HEK293 (cell line): ENCODE data around the gene ATF6.

Experiments used
- CTCF ChIA-PET: fragments of 350-600 bp; formaldehyde crosslinking; extraction: SDS; loops from one replicate; lab custom pipeline; 2021; ENCODE audit warnings: antibody characterized with exemption; lab: Yijun Ruan, JAX
- POLR2A ChIA-PET: fragments of 300-600 bp; formaldehyde crosslinking; extraction: SDS; loops from one replicate; lab custom pipeline; 2020; ENCODE audit warnings: antibody characterized with exemption, inconsistent platforms; lab: Yijun Ruan, JAX
- H3K27ac ChIP-seq: fragments of 200-500 bp; sonication (Bioruptor generic); 2 replicates; pipeline ENCODE4 v1.5.1; 2014; ENCODE audit warnings: low read depth, low read length, control low read depth, inconsistent platforms; ENCODE audit errors: extremely low read depth
- H3K36me3 ChIP-seq, 2 experiments: fragments of 200-500 bp in 1 of 2; sonication (Bioruptor generic) in 1 of 2; 1 replicate in 1 of 2; 2 replicates in 1 of 2; pipeline ENCODE4 v1.5.1; 2014 to 2017; ENCODE audit warnings: inconsistent platforms in 2 of 2, low read length in 2 of 2; ENCODE audit not compliant: control insufficient read depth in 2 of 2, insufficient read depth in 1 of 2
- H3K4me1 ChIP-seq: fragments of 200-500 bp; sonication (Bioruptor generic); 2 replicates; pipeline ENCODE4 v1.5.1; 2014; ENCODE audit warnings: mild to moderate bottlenecking, low read length, inconsistent platforms; ENCODE audit not compliant: control insufficient read depth, insufficient read depth
- H3K4me3 ChIP-seq: 2 replicates; pipeline ENCODE4 v1.5.1; 2011; ENCODE audit warnings: low read depth, mild to moderate bottlenecking, control low read depth, low read length, moderate library complexity
- H3K9me3 ChIP-seq: fragments of 200-500 bp; sonication (Bioruptor generic); 2 replicates; pipeline ENCODE4 v1.5.1; 2014; ENCODE audit warnings: low read depth, low read length, inconsistent platforms; ENCODE audit not compliant: control insufficient read depth, insufficient read depth
- GLI4 ChIP-seq: fragments of 450-650 bp; formaldehyde crosslinking; IDR thresholded peaks from 2 replicates; pipeline ENCODE4 v1.5.1; 2016; ENCODE audit warnings: missing biosample characterization, missing genetic modification characterization
- IKZF3 ChIP-seq: fragments of 450-650 bp; IDR thresholded peaks from 2 replicates; pipeline ENCODE4 v1.5.0; 2018; ENCODE audit warnings: missing biosample characterization, mild to moderate bottlenecking, missing genetic modification characterization, moderate library complexity
- KLF1 ChIP-seq: fragments of 450-650 bp; formaldehyde crosslinking; IDR thresholded peaks from 2 replicates; pipeline ENCODE4 v1.5.1; 2016; ENCODE audit warnings: missing biosample characterization, missing genetic modification characterization
- KLF17 ChIP-seq: fragments of 450-650 bp; formaldehyde crosslinking; IDR thresholded peaks from 2 replicates; pipeline ENCODE4 v1.5.1; 2016; ENCODE audit warnings: missing biosample characterization, missing genetic modification characterization
- KLF7 ChIP-seq: fragments of 450-650 bp; formaldehyde crosslinking; IDR thresholded peaks from 2 replicates; pipeline ENCODE4 v1.5.1; 2016; ENCODE audit warnings: missing biosample characterization, missing genetic modification characterization, borderline replicate concordance
- PRDM1 ChIP-seq: fragments of 450-650 bp; formaldehyde crosslinking; IDR thresholded peaks from 2 replicates; pipeline ENCODE4; 2016; ENCODE audit warnings: missing biosample characterization, missing genetic modification characterization
- RBAK ChIP-seq: fragments of 450-650 bp; formaldehyde crosslinking; IDR thresholded peaks from 2 replicates; pipeline ENCODE4 v1.5.1; 2016; ENCODE audit warnings: missing biosample characterization, missing genetic modification characterization
- SCRT2 ChIP-seq: fragments of 450-650 bp; formaldehyde crosslinking; IDR thresholded peaks from 2 replicates; pipeline ENCODE4 v1.5.1; 2016; ENCODE audit warnings: missing biosample characterization, missing genetic modification characterization
- ZBTB11 ChIP-seq: fragments of 450-650 bp; formaldehyde crosslinking; conservative IDR thresholded peaks from 2 replicates; pipeline ENCODE4 v1.5.1; 2016; ENCODE audit warnings: low read depth, missing biosample characterization, missing genetic modification characterization
- ZBTB17 ChIP-seq: fragments of 450-650 bp; formaldehyde crosslinking; IDR thresholded peaks from 2 replicates; pipeline ENCODE4 v1.5.1; 2016; ENCODE audit warnings: missing biosample characterization, missing genetic modification characterization
- ZBTB8A ChIP-seq: fragments of 450-650 bp; formaldehyde crosslinking; IDR thresholded peaks from 2 replicates; pipeline ENCODE4 v1.5.1; 2016; ENCODE audit warnings: missing biosample characterization, missing genetic modification characterization
- ZFP37 ChIP-seq: fragments of 450-650 bp; formaldehyde crosslinking; IDR thresholded peaks from 2 replicates; pipeline ENCODE4 v1.5.1; 2016; ENCODE audit warnings: missing biosample characterization, missing genetic modification characterization
- ZNF239 ChIP-seq: fragments of 450-650 bp; formaldehyde crosslinking; IDR thresholded peaks from 2 replicates; pipeline ENCODE4 v1.5.1; 2016; ENCODE audit warnings: missing biosample characterization, missing genetic modification characterization
- ZNF394 ChIP-seq: fragments of 450-650 bp; formaldehyde crosslinking; IDR thresholded peaks from 2 replicates; pipeline ENCODE4 v1.5.1; 2016; ENCODE audit warnings: missing biosample characterization, missing genetic modification characterization, mild to moderate bottlenecking, moderate library complexity, borderline replicate concordance
- ZNF558 ChIP-seq: fragments of 450-650 bp; formaldehyde crosslinking; IDR thresholded peaks from 2 replicates; pipeline ENCODE4 v1.5.1; 2016; ENCODE audit warnings: missing biosample characterization, missing genetic modification characterization
- ZNF624 ChIP-seq: fragments of 450-650 bp; formaldehyde crosslinking; IDR thresholded peaks from 2 replicates; pipeline ENCODE4 v1.5.1; 2017; ENCODE audit warnings: missing biosample characterization, missing genetic modification characterization
- ZNF629 ChIP-seq: fragments of 450-650 bp; formaldehyde crosslinking; IDR thresholded peaks from 2 replicates; pipeline ENCODE4 v1.5.1; 2017; ENCODE audit warnings: missing biosample characterization, missing genetic modification characterization
- ZNF654 ChIP-seq: fragments of 450-650 bp; formaldehyde crosslinking; IDR thresholded peaks from 2 replicates; pipeline ENCODE4 v1.5.1; 2016; ENCODE audit warnings: low read depth, missing biosample characterization, missing genetic modification characterization
- ZNF792 ChIP-seq: fragments of 450-650 bp; formaldehyde crosslinking; IDR thresholded peaks from 2 replicates; pipeline ENCODE4 v1.5.1; 2016; ENCODE audit warnings: missing biosample characterization, missing genetic modification characterization
- TF ChIP-seq, protein P1 (sequence below): fragments of 450-650 bp; formaldehyde crosslinking; conservative IDR thresholded peaks from 2 replicates; pipeline ENCODE4 v1.5.1; 2016; ENCODE audit warnings: low read depth, missing biosample characterization, missing genetic modification characterization
- TF ChIP-seq, protein P2 (sequence below): fragments of 450-650 bp; formaldehyde crosslinking; IDR thresholded peaks from 2 replicates; pipeline ENCODE4 v1.5.1; 2016; ENCODE audit warnings: missing biosample characterization, missing genetic modification characterization
- TF ChIP-seq, protein P3 (sequence below): fragments of 450-650 bp; formaldehyde crosslinking; IDR thresholded peaks from 2 replicates; pipeline ENCODE4 v1.5.1; 2017; ENCODE audit warnings: missing biosample characterization, mild to moderate bottlenecking, missing genetic modification characterization, moderate library complexity

The ATF6 gene

DNA sequence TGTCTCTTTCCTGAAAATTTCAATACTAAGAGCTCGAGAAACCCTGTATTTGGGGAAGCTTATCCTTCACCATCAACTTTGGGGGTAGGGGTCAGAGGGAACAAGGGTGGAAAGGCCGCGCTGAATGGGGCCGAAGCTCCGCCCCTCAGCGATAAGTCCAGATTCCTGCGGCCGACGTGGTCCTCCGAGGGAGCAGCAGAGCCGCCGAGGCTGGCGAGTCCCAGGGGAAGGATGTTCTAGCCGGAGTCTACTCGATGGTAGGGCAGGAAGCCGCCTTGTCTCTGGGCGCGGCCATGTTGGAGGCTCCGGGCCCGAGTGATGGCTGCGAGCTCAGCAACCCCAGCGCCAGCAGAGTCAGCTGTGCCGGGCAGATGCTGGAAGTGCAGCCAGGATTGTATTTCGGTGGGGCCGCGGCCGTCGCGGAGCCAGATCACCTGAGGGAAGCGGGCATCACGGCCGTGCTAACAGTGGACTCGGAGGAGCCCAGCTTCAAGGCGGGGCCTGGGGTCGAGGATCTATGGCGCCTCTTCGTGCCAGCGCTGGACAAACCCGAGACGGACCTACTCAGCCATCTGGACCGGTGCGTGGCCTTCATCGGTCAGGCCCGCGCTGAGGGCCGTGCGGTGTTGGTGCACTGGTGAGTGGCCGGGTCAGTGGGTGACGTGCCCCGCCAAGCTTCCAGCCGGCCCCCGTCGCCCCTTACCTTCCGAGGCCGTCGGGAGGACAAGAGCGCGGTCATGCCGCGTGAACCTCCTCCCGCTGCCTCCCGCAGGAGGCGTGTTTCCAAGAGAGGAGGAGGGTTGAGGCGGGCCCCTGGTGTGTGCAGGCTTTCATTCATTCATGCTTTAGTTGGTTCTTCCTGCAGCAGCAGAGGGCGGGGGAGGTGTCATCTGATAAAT is 16.4 kb upstream of the ATF6 start, which contains the start of gene DUSP12:
Gene DUSP12, plus strand, starts transcription at position 278 of the 899 bp plus-strand sequence. Its CDS starts 16 bp downstream, at position 294.
- POLR2A ChIA-PET: interaction anchor here (0.5 to 1.9 kb wide), 9 partner anchors 9 to 1445 kb away, joined by 3 to 19 read pairs (median 6); partner anchors contain the start of gene OLFML2B
- TF ChIP-seq, protein P1, sequence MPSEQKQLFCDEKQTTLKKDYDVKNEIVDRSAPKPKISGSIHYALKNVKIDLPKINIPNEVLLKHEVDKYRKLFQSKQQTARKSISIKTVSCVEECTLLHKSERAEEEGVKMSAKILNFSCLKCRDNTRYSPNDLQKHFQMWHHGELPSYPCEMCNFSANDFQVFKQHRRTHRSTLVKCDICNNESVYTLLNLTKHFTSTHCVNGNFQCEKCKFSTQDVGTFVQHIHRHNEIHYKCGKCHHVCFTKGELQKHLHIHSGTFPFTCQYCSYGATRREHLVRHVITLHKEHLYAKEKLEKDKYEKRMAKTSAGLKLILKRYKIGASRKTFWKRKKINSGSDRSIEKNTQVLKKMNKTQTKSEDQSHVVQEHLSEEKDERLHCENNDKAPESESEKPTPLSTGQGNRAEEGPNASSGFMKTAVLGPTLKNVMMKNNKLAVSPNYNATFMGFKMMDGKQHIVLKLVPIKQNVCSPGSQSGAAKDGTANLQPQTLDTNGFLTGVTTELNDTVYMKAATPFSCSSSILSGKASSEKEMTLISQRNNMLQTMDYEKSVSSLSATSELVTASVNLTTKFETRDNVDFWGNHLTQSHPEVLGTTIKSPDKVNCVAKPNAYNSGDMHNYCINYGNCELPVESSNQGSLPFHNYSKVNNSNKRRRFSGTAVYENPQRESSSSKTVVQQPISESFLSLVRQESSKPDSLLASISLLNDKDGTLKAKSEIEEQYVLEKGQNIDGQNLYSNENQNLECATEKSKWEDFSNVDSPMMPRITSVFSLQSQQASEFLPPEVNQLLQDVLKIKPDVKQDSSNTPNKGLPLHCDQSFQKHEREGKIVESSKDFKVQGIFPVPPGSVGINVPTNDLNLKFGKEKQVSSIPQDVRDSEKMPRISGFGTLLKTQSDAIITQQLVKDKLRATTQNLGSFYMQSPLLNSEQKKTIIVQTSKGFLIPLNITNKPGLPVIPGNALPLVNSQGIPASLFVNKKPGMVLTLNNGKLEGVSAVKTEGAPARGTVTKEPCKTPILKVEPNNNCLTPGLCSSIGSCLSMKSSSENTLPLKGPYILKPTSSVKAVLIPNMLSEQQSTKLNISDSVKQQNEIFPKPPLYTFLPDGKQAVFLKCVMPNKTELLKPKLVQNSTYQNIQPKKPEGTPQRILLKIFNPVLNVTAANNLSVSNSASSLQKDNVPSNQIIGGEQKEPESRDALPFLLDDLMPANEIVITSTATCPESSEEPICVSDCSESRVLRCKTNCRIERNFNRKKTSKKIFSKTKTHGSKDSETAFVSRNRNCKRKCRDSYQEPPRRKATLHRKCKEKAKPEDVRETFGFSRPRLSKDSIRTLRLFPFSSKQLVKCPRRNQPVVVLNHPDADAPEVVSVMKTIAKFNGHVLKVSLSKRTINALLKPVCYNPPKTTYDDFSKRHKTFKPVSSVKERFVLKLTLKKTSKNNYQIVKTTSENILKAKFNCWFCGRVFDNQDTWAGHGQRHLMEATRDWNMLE: peak; percentile 66
- TF ChIP-seq, protein P2, sequence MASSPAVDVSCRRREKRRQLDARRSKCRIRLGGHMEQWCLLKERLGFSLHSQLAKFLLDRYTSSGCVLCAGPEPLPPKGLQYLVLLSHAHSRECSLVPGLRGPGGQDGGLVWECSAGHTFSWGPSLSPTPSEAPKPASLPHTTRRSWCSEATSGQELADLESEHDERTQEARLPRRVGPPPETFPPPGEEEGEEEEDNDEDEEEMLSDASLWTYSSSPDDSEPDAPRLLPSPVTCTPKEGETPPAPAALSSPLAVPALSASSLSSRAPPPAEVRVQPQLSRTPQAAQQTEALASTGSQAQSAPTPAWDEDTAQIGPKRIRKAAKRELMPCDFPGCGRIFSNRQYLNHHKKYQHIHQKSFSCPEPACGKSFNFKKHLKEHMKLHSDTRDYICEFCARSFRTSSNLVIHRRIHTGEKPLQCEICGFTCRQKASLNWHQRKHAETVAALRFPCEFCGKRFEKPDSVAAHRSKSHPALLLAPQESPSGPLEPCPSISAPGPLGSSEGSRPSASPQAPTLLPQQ: peak; percentile 80
- TF ChIP-seq ZBTB8A (tag by site-specific recombination) (peak; percentile 50), ZNF792 (peak; percentile 74; the same call in 1 of the 2 replicates), GLI4 (0 out of 2 replicates have a peak, but pooled peaks have one; percentile 26), ZNF394 (tag by site-specific recombination) (peak; percentile 88), IKZF3 (tag by site-specific recombination) (peak; percentile 77), ZBTB17 (peak; percentile 96), ZBTB11 (tag by site-specific recombination) (peak; percentile 84), ZNF558 (no peak), SCRT2 (tag by site-specific recombination) (peak; percentile 15; the same call in 1 of the 2 replicates), ZNF239 (tag by site-specific recombination) (no peak), KLF7 (tag by site-specific recombination) (0 out of 2 replicates have a peak, but pooled peaks have one; percentile 65), RBAK (no peak), PRDM1 (tag by site-specific recombination) (no peak), KLF17 (tag by site-specific recombination) (peak; percentile 63), KLF1 (tag by site-specific recombination) (peak; percentile 50; the same call in 1 of the 2 replicates), ZNF624 (no peak), ZFP37 (peak; percentile 94; the same call in 1 of the 2 replicates), ZNF629 (tag by site-specific recombination) (peak; percentile 68), ZNF654 (tag by site-specific recombination) (no peak)
- TF ChIP-seq, protein P3, sequence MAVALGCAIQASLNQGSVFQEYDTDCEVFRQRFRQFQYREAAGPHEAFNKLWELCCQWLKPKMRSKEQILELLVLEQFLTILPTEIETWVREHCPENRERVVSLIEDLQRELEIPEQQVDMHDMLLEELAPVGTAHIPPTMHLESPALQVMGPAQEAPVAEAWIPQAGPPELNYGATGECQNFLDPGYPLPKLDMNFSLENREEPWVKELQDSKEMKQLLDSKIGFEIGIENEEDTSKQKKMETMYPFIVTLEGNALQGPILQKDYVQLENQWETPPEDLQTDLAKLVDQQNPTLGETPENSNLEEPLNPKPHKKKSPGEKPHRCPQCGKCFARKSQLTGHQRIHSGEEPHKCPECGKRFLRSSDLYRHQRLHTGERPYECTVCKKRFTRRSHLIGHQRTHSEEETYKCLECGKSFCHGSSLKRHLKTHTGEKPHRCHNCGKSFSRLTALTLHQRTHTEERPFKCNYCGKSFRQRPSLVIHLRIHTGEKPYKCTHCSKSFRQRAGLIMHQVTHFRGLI (tag by site-specific recombination): peak; percentile 47; the same call in 1 of the 2 replicates

More for the DNA sequence above, 16.4 kb upstream of the ATF6 start, which contains the start of gene DUSP12:
- no peaks in the 10 kb centered on the region for H3K4me1 ChIP-seq
- H3K9me3 ChIP-seq: no peaks in the 10 kb centered on the region
- CTCF ChIA-PET: interaction anchor here (0.6 to 2.0 kb wide), 13 partner anchors 8 to 314 kb away, joined by 3 to 9 read pairs (median 5); no protein-coding TSS in a partner anchor
- peak within 1 kb of the TSS; percentile 90 for H3K27ac ChIP-seq
- peaks cover 31 to 32% of the 10 kb centered on the region in 2 experiments for H3K36me3 ChIP-seq
- H3K4me3 ChIP-seq: peak within 1 kb of the TSS; percentile 100
